ENCODE measurements around the gene CD69. TPM values are rescaled to one million over a fixed set of nuclear protein-coding genes. Genes with fewer than 3 reads are reported as not detected.
"Not testable (repeated sequence)": the region's sequence is repeated elsewhere in the genome, so short reads cannot be mapped to it uniquely, and the experiment has no call there.

CD69 gene
- total RNA-seq, 2 experiments from 2014 or later = 631 to 659 TPM

DNA sequence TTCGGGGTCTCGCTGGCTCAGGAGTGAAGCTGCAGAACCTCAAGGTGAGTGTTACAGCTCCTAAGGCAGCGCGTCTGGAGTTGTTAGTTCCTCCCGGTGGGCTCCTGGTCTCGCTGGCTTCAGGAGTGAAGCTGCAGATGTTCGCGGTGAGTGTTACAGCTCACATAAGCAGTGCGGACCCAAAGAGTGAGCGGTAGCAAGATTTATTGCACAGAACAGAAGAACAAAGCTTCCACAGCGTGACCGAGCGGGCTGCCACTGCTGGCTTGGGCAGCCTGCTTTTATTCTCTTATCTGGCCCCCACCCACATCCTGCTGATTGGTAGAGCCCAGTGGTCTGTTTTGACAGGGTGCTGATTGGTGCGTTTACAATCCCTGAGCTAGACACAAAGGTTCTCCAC lies 21.8 kb downstream of the CD69 start:
- H3K9me3 ChIP-seq (ENCODE audit: control insufficient read depth in 1 of 2, insufficient read depth in 1 of 2, low read length in 2 of 2); H3K27ac ChIP-seq (ENCODE audit: low read depth in 1 of 2, low read length in 2 of 2); DNase-seq; intact Hi-C loops (cut with DNase I, micrococcal nuclease); H3K9me3 Mint-ChIP-seq; H3K27me3 Mint-ChIP-seq; H3K36me3 ChIP-seq (ENCODE audit: insufficient read depth, low read length); H3K36me3 Mint-ChIP-seq (ENCODE audit: low read depth); H3K27me3 ChIP-seq (ENCODE audit: control insufficient read depth in 1 of 2, insufficient read depth in 2 of 2, low read length in 2 of 2); ATAC-seq (ENCODE audit: poor library complexity); H3K4me3 ChIP-seq (ENCODE audit: low read length): not testable (repeated sequence)
- H3K27ac Mint-ChIP-seq = peak overlapping the region; percentile 84
- H3K4me1 Mint-ChIP-seq (ENCODE audit: low read depth) = peaks cover 66% of the 10 kb centered on the region
- peak overlapping the region; percentile 8 for H3K4me3 Mint-ChIP-seq
- ChIA-PET CTCF (interaction anchor here (0.8 kb wide), 1 partner anchor 31 kb away, joined by 3 read pairs; no protein-coding TSS in a partner anchor), POLR2A (interaction anchor here (0.6 to 2.8 kb wide), 7 partner anchors 17 to 186 kb away, joined by 3 to 18 read pairs (median 3); partner anchors contain the start of gene CD69)
- peaks cover 37% of the 10 kb centered on the region for H3K4me1 ChIP-seq (ENCODE audit: insufficient read depth, low read length)

DNA sequence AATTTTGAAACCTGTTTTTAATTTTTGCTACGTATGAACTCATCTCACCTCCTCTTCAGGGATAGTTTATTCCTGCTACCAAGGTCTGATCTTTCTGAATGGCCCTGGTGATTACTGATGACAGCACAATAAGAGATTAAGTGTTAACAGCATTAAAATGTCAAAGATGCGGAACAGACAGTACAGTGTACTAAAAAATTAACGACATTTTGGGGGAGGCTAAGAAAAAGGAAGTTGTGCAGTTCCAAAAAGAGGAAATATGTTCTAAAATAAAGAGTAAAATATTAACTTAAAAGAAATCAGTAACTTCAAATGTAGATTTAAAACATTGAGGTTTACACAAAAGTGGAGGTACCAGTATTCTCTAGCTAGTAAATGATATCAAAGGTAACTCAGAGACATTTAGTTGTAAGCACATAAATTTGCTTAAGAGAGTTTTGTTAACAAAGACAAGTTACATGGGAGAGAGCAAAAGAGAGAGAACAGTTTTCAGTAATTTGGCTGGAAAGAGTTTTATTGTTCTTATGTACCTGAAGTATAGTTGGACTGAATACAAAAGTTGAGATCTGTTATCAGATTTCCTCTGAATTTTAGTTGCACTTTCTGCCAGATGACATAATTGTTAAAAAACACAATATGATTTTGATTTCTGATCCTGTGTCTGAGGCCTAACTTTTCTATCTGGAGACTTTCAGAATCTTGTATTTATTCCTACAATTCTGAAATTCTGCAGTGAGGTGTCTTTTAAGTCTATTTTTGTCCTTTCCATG lies 23.6 kb downstream of the CD69 start:
- Mint-ChIP-seq H3K4me1 (ENCODE audit: low read depth) (peaks cover 57% of the 10 kb centered on the region), H3K36me3 (ENCODE audit: low read depth) (no peaks in the 10 kb centered on the region)
- POLR2A ChIA-PET = interaction anchor here (0.7 to 2.8 kb wide), 9 partner anchors 13 to 404 kb away, joined by 3 to 18 read pairs (median 5); partner anchors contain the start of gene CD69

GRCh38 chr12:9735601-9736000 lies 25.1 kb downstream of the CD69 start:
- Mint-ChIP-seq H3K27ac (no peak overlapping the region), H3K27me3 (no peaks in the 10 kb centered on the region), H3K36me3 (ENCODE audit: low read depth) (no peaks in the 10 kb centered on the region), H3K4me1 (ENCODE audit: low read depth) (peaks cover 57% of the 10 kb centered on the region), H3K4me3 (no peak overlapping the region), H3K9me3 (no peaks in the 10 kb centered on the region)
- Histone ChIP-seq H3K4me3 (ENCODE audit: low read length) (no peak overlapping the region), H3K27ac (ENCODE audit: low read depth in 1 of 2, low read length in 2 of 2) (no peak overlapping the region), H3K4me1 (ENCODE audit: insufficient read depth, low read length) (peaks cover 21% of the 10 kb centered on the region), H3K36me3 (ENCODE audit: insufficient read depth, low read length) (no peaks in the 10 kb centered on the region), H3K9me3 (ENCODE audit: control insufficient read depth in 1 of 2, insufficient read depth in 1 of 2, low read length in 2 of 2) (peaks cover 0 to 6% of the 10 kb centered on the region in 2 experiments), H3K27me3 (ENCODE audit: control insufficient read depth in 1 of 2, insufficient read depth in 2 of 2, low read length in 2 of 2) (no peaks in the 10 kb centered on the region)
- DNase-seq = no peak
- no peak for TF ChIP-seq CTCF (IDR thresholded peaks at IDR 0.05)
- ChIA-PET POLR2A (no interaction called here), CTCF (interaction anchor here (0.7 kb wide), 1 partner anchor 404 kb away, joined by 3 read pairs; no protein-coding TSS in a partner anchor)
- intact Hi-C loops (cut with DNase I, micrococcal nuclease) = no loop called here
- no peak for ATAC-seq (ENCODE audit: poor library complexity)

More for the DNA sequence above, 23.6 kb downstream of the CD69 start:
- CTCF ChIA-PET = interaction anchor here (1.6 to 2.0 kb wide), 2 partner anchors 11 to 29 kb away, joined by 7 to 9 read pairs; no protein-coding TSS in a partner anchor
- Mint-ChIP-seq H3K4me3 (peak overlapping the region; percentile 26), H3K27ac (peak overlapping the region; percentile 84), H3K9me3 (no peaks in the 10 kb centered on the region), H3K27me3 (no peaks in the 10 kb centered on the region)
- Histone ChIP-seq H3K27me3 (ENCODE audit: control insufficient read depth in 1 of 2, insufficient read depth in 2 of 2, low read length in 2 of 2) (no peaks in the 10 kb centered on the region), H3K27ac (ENCODE audit: low read depth in 1 of 2, low read length in 2 of 2) (peak overlapping the region; percentile 32 to 46), H3K4me3 (ENCODE audit: low read length) (no peak overlapping the region), H3K9me3 (ENCODE audit: control insufficient read depth in 1 of 2, insufficient read depth in 1 of 2, low read length in 2 of 2) (peaks cover 0 to 6% of the 10 kb centered on the region in 2 experiments), H3K36me3 (ENCODE audit: insufficient read depth, low read length) (no peaks in the 10 kb centered on the region), H3K4me1 (ENCODE audit: insufficient read depth, low read length) (peaks cover 24% of the 10 kb centered on the region)
- ATAC-seq (ENCODE audit: poor library complexity) (peak; percentile 4), DNase-seq (peak in 2 of 14 experiments; percentile 42 to 73)
- no peak for TF ChIP-seq CTCF (IDR thresholded peaks at IDR 0.05)
- intact Hi-C loops (cut with DNase I, micrococcal nuclease) = no loop called here

Measured in CD4-positive, alpha-beta T cell (primary cell).